NCI-H446 (cell line): ENCODE results near the gene ZBTB8A.
A peak's percentile ranks its signal among the peaks of the same experiment; 100 is the strongest.
"Not testable (repeated sequence)": the region's sequence is repeated elsewhere in the genome, so short reads cannot be mapped to it uniquely, and the experiment has no call there.

Source experiments
- DNase-seq, 2 experiments: peaks; one replicate each; lab custom pipeline; 2025; lab: John Stamatoyannopoulos, UW

The ZBTB8A gene

GRCh38 chr1:32538887-32539583 lies at the start of gene ZBTB8A:
Gene ZBTB8A, plus strand, starts transcription at chr1:32539427. Its CDS starts 53,505 bp downstream, at chr1:32592932.
- peak in 1 of 2 experiments; percentile 40 for DNase-seq

GRCh38 chr1:32489774-32490454 lies 49.3 kb upstream of the ZBTB8A start:
- DNase-seq: no peak

GRCh38 chr1:32491386-32491785 lies 47.8 kb upstream of the ZBTB8A start:
- no peak for DNase-seq

GRCh38 chr1:32494196-32494595 lies 45.0 kb upstream of the ZBTB8A start:
- DNase-seq: no peak

GRCh38 chr1:32494711-32495337 lies 44.4 kb upstream of the ZBTB8A start:
- DNase-seq: no peak

GRCh38 chr1:32496127-32496526 lies 43.1 kb upstream of the ZBTB8A start:
- peak in 1 of 2 experiments; percentile 30 for DNase-seq

GRCh38 chr1:32498751-32499150 lies 40.5 kb upstream of the ZBTB8A start:
- DNase-seq: no peak

- peak; percentile 35 to 68 for DNase-seq
Observed at GRCh38 chr1:32500387-32501209, 38.6 kb upstream of the ZBTB8A start.

- DNase-seq: no peak
Observed at GRCh38 chr1:32501865-32502264, 37.4 kb upstream of the ZBTB8A start.

- DNase-seq: no peak
Observed at GRCh38 chr1:32503153-32503552, 36.1 kb upstream of the ZBTB8A start.

GRCh38 chr1:32507021-32507420 lies 32.2 kb upstream of the ZBTB8A start:
- DNase-seq: no peak

- no peak for DNase-seq
Observed at GRCh38 chr1:32508761-32509160, 30.5 kb upstream of the ZBTB8A start.

GRCh38 chr1:32509939-32510338 lies 29.3 kb upstream of the ZBTB8A start:
- DNase-seq: no peak

GRCh38 chr1:32516402-32516801 lies 22.8 kb upstream of the ZBTB8A start:
- DNase-seq: no peak

- no peak for DNase-seq
Observed at GRCh38 chr1:32518976-32519375, 20.3 kb upstream of the ZBTB8A start.

GRCh38 chr1:32521165-32521564 lies 18.1 kb upstream of the ZBTB8A start:
- DNase-seq: no peak

- no peak for DNase-seq
Observed at GRCh38 chr1:32525053-32525452, 14.2 kb upstream of the ZBTB8A start.

GRCh38 chr1:32525661-32526444 lies 13.4 kb upstream of the ZBTB8A start:
- no peak for DNase-seq

- not testable (repeated sequence) for DNase-seq
Observed at GRCh38 chr1:32528550-32528949, 10.7 kb upstream of the ZBTB8A start.

- DNase-seq: no peak
Observed at GRCh38 chr1:32533792-32534327, 5.4 kb upstream of the ZBTB8A start.

- no peak for DNase-seq
Observed at GRCh38 chr1:32536117-32536516, 3.1 kb upstream of the ZBTB8A start.
